ENCODE measurements around the gene TSPAN4. TPM values are rescaled to one million over a fixed set of nuclear protein-coding genes. Genes with fewer than 3 reads are reported as not detected.
A peak's percentile ranks its signal among the peaks of the same experiment; 100 is the strongest.

The TSPAN4 gene
- total and polyA plus RNA-seq, 8 donors, result 10.5 to 116 (median 28.4) TPM

GRCh38 chr11:839280-839623 lies 3.4 kb upstream of the TSPAN4 start:
- no peaks in the 10 kb centered on the region for H3K27me3 ChIP-seq
- H3K27ac ChIP-seq, result peak overlapping the region in 4 of 5 donors; percentile 26 to 98 (median 74)

GRCh38 chr11:839875-840617 lies 2.6 kb upstream of the TSPAN4 start:
- intact Hi-C loops (cut with DNase I; ENCODE audit: low total_unique reads), result no loop called here
- H3K9me3 ChIP-seq, result no peaks in the 10 kb centered on the region
- no peak for TF ChIP-seq EP300 (IDR thresholded peaks at IDR 0.05)
- no peak for TF ChIP-seq CTCF (IDR thresholded peaks at IDR 0.05)
- TF ChIP-seq POLR2AphosphoS5 (IDR thresholded peaks at IDR 0.05), result no peak
- TF ChIP-seq POLR2A (IDR thresholded peaks at IDR 0.05), result no peak
- H3K27me3 ChIP-seq, result no peaks in the 10 kb centered on the region
- peak overlapping the region in 1 of 5 donors; percentile 92 for H3K27ac ChIP-seq
- 65 to 74% (median 70%) methylated on average over 7 to 25 of the region's 25 CpGs for WGBS, 5 donors
- DNase-seq, result no peak
- peaks cover 41 to 55% (median 50%) of the 10 kb centered on the region in 4 donors for H3K36me3 ChIP-seq
- H3K4me3 ChIP-seq, result peak overlapping the region in 2 of 4 donors; percentile 93 to 99
- H3K4me1 ChIP-seq, result peaks cover 63 to 92% (median 89%) of the 10 kb centered on the region in 4 donors

More at GRCh38 chr11:839280-839623, 3.4 kb upstream of the TSPAN4 start:
- intact Hi-C loops (cut with DNase I; ENCODE audit: low total_unique reads), result no loop called here
- Histone ChIP-seq H3K4me3 (no peak overlapping the region), H3K9me3 (no peaks in the 10 kb centered on the region), H3K36me3 (peaks cover 41 to 55% (median 50%) of the 10 kb centered on the region in 4 donors), H3K4me1 (peaks cover 63 to 92% (median 89%) of the 10 kb centered on the region in 4 donors)
- no peak for DNase-seq
- TF ChIP-seq CTCF (IDR thresholded peaks at IDR 0.05) (no peak), POLR2AphosphoS5 (IDR thresholded peaks at IDR 0.05) (no peak), EP300 (IDR thresholded peaks at IDR 0.05) (no peak)
- 78 to 100% (median 88%) methylated on average over 2 to 5 of the region's 5 CpGs for WGBS, 5 donors

- Histone ChIP-seq H3K4me3 (peak overlapping the region; percentile 75 to 99 (median 95)), H3K4me1 (peaks cover 55 to 92% (median 90%) of the 10 kb centered on the region in 4 donors), H3K36me3 (peaks cover 30 to 42% (median 38%) of the 10 kb centered on the region in 4 donors), H3K9me3 (no peaks in the 10 kb centered on the region), H3K27me3 (no peaks in the 10 kb centered on the region), H3K27ac (peak overlapping the region; percentile 91 to 97 (median 92))
- TF ChIP-seq POLR2A (IDR thresholded peaks at IDR 0.05), result no peak
- TF ChIP-seq CTCF (IDR thresholded peaks at IDR 0.05), result no peak
- TF ChIP-seq EP300 (IDR thresholded peaks at IDR 0.05), result no peak
- no peak for TF ChIP-seq POLR2AphosphoS5 (IDR thresholded peaks at IDR 0.05)
- 0 to 2% (median 1%) methylated on average over 20 to 27 of the region's 27 CpGs for WGBS, 5 donors
- intact Hi-C loops (cut with DNase I; ENCODE audit: low total_unique reads), result no loop called here
- DNase-seq, result no peak
Measured at GRCh38 chr11:841981-842369, 677 bp upstream of the TSPAN4 start.

GRCh38 chr11:843086-843734 lies 558 bp downstream of the TSPAN4 start:
- Histone ChIP-seq H3K9me3 (no peaks in the 10 kb centered on the region), H3K27me3 (peaks cover 0 to 11% (median 0%) of the 10 kb centered on the region in 3 donors), H3K27ac (peak overlapping the region; percentile 76 to 97 (median 92)), H3K36me3 (peaks cover 18 to 35% (median 26%) of the 10 kb centered on the region in 4 donors), H3K4me1 (peaks cover 52 to 92% (median 87%) of the 10 kb centered on the region in 4 donors), H3K4me3 (peak overlapping the region; percentile 75 to 99 (median 95))
- 0 to 2% (median 1%) methylated on average over 12 to 53 of the region's 53 CpGs for WGBS, 5 donors
- peak in 1 of 2 donors; percentile 58 for DNase-seq
- intact Hi-C loops (cut with DNase I; ENCODE audit: low total_unique reads), result no loop called here
- no peak for TF ChIP-seq EP300 (IDR thresholded peaks at IDR 0.05)
- no peak for TF ChIP-seq POLR2A (IDR thresholded peaks at IDR 0.05)

All from stomach (tissue), 9 donors.